Peyer's patch (tissue), 4 donors: ENCODE data around the gene TMC7.

Experiments
- POLR2A ChIP-seq, 2 donors: fragments of 450-650 bp; IDR thresholded peaks; one replicate each; pipeline ENCODE4 v1.5.1; 2017; ENCODE audit warnings: antibody characterized with exemption in 2 of 2, mild to moderate bottlenecking in 2 of 2, moderate library complexity in 2 of 2
- TF ChIP-seq, protein P1 (sequence below), 6 experiments: fragments of 450-650 bp in 4 of 6; fragments of 200-600 bp in 2 of 6; sonication (generic) in 1 of 6; IDR thresholded peaks; one replicate each; pipeline ENCODE4 v1.5.1; 2017 to 2019; ENCODE audit warnings: antibody characterized with exemption in 6 of 6, mild to moderate bottlenecking in 3 of 6, moderate library complexity in 1 of 6

DNA sequence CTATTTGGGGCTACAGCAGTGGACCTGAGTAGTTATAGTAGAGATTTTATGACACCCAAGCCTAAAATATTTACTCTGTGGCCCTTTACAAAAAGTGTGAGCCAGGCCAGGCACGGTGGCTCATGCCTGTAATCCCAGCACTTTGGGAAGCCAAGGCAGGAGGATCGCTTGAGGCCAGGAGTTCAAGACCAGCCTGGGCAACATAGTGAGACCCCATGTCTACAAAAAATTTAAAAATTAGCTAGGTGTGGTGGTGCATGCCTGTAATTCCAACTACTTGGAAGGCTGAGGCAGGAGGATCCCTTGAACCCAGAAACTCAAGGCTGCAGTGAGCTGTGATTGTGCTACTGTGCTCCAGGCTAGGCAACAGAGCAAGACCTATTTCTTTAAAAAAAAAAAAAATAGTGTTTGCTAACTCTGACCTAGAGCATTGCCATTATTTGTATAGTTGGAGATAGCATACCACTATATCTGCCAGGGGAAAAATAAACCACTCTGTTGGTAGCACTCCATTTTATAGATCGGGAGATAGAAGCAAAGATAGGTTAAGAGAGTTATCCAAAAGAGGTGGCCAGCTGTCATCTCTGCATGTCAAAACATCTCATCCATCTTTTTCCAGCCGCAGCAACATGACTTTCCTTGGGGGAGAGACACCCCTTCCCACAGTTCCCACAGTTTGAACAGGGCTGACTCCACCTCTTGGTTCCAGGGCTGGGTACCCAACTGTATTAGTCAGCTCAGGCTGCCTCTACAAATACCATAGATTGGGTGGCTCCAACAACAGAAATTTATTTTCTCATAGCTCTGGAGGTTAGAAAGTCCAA, 127.0 kb downstream of the TMC7 start:
- TF ChIP-seq, protein P1, sequence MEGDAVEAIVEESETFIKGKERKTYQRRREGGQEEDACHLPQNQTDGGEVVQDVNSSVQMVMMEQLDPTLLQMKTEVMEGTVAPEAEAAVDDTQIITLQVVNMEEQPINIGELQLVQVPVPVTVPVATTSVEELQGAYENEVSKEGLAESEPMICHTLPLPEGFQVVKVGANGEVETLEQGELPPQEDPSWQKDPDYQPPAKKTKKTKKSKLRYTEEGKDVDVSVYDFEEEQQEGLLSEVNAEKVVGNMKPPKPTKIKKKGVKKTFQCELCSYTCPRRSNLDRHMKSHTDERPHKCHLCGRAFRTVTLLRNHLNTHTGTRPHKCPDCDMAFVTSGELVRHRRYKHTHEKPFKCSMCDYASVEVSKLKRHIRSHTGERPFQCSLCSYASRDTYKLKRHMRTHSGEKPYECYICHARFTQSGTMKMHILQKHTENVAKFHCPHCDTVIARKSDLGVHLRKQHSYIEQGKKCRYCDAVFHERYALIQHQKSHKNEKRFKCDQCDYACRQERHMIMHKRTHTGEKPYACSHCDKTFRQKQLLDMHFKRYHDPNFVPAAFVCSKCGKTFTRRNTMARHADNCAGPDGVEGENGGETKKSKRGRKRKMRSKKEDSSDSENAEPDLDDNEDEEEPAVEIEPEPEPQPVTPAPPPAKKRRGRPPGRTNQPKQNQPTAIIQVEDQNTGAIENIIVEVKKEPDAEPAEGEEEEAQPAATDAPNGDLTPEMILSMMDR (IDR thresholded peaks at IDR 0.05): no peak
- no peak for TF ChIP-seq POLR2A (IDR thresholded peaks at IDR 0.05)
